GM12878 (cell line): ENCODE measurements around the gene GALNT18. TPM values are rescaled to one million over a fixed set of nuclear protein-coding genes. Genes with fewer than 3 reads are reported as not detected.

ENCODE experiments used
- ATAC-seq: fragments of 200-7000 bp; cut with Tn5 transposase; 3 replicates; pipeline ENCODE4 v1.9.1; 2020; ENCODE audit warnings: mild to moderate bottlenecking, moderate library complexity
- BruUV-seq: library from RNA; stranded (reverse); fragments of 400-500 nt; replicated peaks from 2 replicates; lab custom pipeline; 2021; lab: Mats Ljungman, UMichigan
- CTCF ChIA-PET: fragments of 300-600 bp; sonication (Branson Sonifier 250); formaldehyde crosslinking; extraction: SDS; loops from one replicate; lab custom pipeline; 2021; ENCODE audit warnings: inconsistent platforms; lab: Yijun Ruan, JAX
- POLR2A ChIA-PET: fragments of 350-600 bp; formaldehyde crosslinking; extraction: SDS; loops from one replicate; lab custom pipeline; 2021; ENCODE audit warnings: inconsistent platforms; lab: Charles Lee
- RAD21 ChIA-PET: fragments of 300-600 bp; sonication (Branson Sonifier 250); formaldehyde crosslinking; loops from one replicate; lab custom pipeline; 2023; ENCODE audit warnings: antibody characterized with exemption; ENCODE audit not compliant: unreplicated experiment; lab: Charles Lee
- SMC1A ChIA-PET: fragments of 300-600 bp; sonication (Branson Sonifier 250); formaldehyde crosslinking; loops from one replicate; lab custom pipeline; 2023; ENCODE audit not compliant: unreplicated experiment, uncharacterized antibody; lab: Charles Lee
- DNase-seq: peaks from one replicate; pipeline ENCODE4 v3.0.0-alpha.2; 2011; ENCODE audit warnings: low read depth, low spot score
- FAIRE-seq: peaks from 3 replicates; lab custom pipeline; 2011; peaks lifted over from hg19 to GRCh38; lab: Jason Lieb, UNC
- H2AFZ ChIP-seq: 2 replicates; pipeline ENCODE4 v1.6.0; 2011; ENCODE audit warnings: low read depth, low read length, control low read depth; ENCODE audit not compliant: control insufficient read depth
- H3K27ac ChIP-seq: 2 replicates; pipeline ENCODE4 v1.5.1; 2011; ENCODE audit warnings: control low read depth; ENCODE audit not compliant: control insufficient read depth, insufficient read depth
- H3K27me3 ChIP-seq, 2 experiments: replicated peaks in 1 of 2; 2 replicates each; pipeline versions ENCODE4 v1.6.0 to v1.6.1; 2011; ENCODE audit warnings: low read length in 1 of 2; ENCODE audit not compliant: control insufficient read depth in 2 of 2, insufficient read depth in 2 of 2
- H3K36me3 ChIP-seq, 2 experiments: 2 replicates each; pipeline ENCODE4 v1.5.1; 2011; ENCODE audit warnings: low read length in 1 of 2; ENCODE audit not compliant: control insufficient read depth in 2 of 2, insufficient read depth in 2 of 2
- H3K4me1 ChIP-seq: 2 replicates; pipeline ENCODE4 v1.6.1; 2011; ENCODE audit warnings: mild to moderate bottlenecking, low read length, moderate library complexity, mixed read lengths; ENCODE audit not compliant: control insufficient read depth, insufficient read depth
- H3K4me2 ChIP-seq: 2 replicates; pipeline ENCODE4 v1.6.0; 2011; ENCODE audit warnings: control low read depth; ENCODE audit not compliant: control insufficient read depth, insufficient read depth
- H3K4me3 ChIP-seq: fragments of 200-600 bp; sonication (generic); 2 replicates; pipeline ENCODE4 v1.5.1; 2016
- H3K79me2 ChIP-seq: 2 replicates; pipeline ENCODE4 v1.6.0; 2011; ENCODE audit warnings: low read length; ENCODE audit not compliant: control insufficient read depth, insufficient read depth
- H3K9ac ChIP-seq: 2 replicates; pipeline ENCODE4 v1.8.0; 2011; ENCODE audit warnings: low read length, control low read depth, mixed read lengths; ENCODE audit not compliant: control insufficient read depth, insufficient read depth
- H3K9me3 ChIP-seq: replicated peaks from 3 replicates; pipeline ENCODE4 v1.5.1; 2011; ENCODE audit warnings: mild to moderate bottlenecking, low read length; ENCODE audit not compliant: control insufficient read depth, insufficient read depth
- H4K20me1 ChIP-seq: 2 replicates; pipeline ENCODE4 v1.6.0; 2011; ENCODE audit not compliant: control insufficient read depth, insufficient read depth
- CHD4 ChIP-seq: fragments of 200-600 bp; sonication (generic); IDR thresholded peaks from 2 replicates; pipeline ENCODE4 v1.6.1; 2016; ENCODE audit warnings: mild to moderate bottlenecking
- E2F4 ChIP-seq: IDR thresholded peaks from 2 replicates; pipeline ENCODE4 v1.6.1; 2012; ENCODE audit warnings: low read depth, low read length, improper control_type of control experiment
- HDAC6 ChIP-seq: fragments of 200-600 bp; sonication (generic); IDR thresholded peaks from one replicate; pipeline ENCODE4 v1.8.0; 2017; ENCODE audit warnings: antibody characterized with exemption; ENCODE audit not compliant: unreplicated experiment
- NFYB ChIP-seq: IDR thresholded peaks from 2 replicates; pipeline ENCODE4 v1.6.1; 2011; ENCODE audit warnings: low read depth, mild to moderate bottlenecking, low read length, improper control_type of control experiment, moderate library complexity; ENCODE audit not compliant: insufficient read depth
- NKRF ChIP-seq: fragments of 450-650 bp; conservative IDR thresholded peaks from 2 replicates; pipeline ENCODE4 v1.6.1; 2017; ENCODE audit warnings: mild to moderate bottlenecking, moderate library complexity
- NR2C1 ChIP-seq: fragments of 450-650 bp; IDR thresholded peaks from 2 replicates; pipeline ENCODE4 v1.6.1; 2017; ENCODE audit warnings: antibody characterized with exemption, mild to moderate bottlenecking, moderate library complexity
- NR2C2 ChIP-seq: IDR thresholded peaks from 2 replicates; pipeline ENCODE4 v1.6.1; 2011; ENCODE audit warnings: borderline replicate concordance, low read depth; ENCODE audit not compliant: control insufficient read depth, insufficient read length
- PKNOX1 ChIP-seq: fragments of 450-650 bp; IDR thresholded peaks from 2 replicates; pipeline ENCODE4 v1.6.1; 2016; ENCODE audit warnings: mild to moderate bottlenecking
- RBBP5 ChIP-seq: fragments of 200-600 bp; sonication (generic); conservative IDR thresholded peaks from 2 replicates; pipeline ENCODE4 v1.6.1; 2016
- RELB ChIP-seq: fragments of 450-650 bp; IDR thresholded peaks from 2 replicates; pipeline ENCODE4 v1.6.1; 2017; ENCODE audit warnings: low read depth, mild to moderate bottlenecking, moderate library complexity
- RUNX3 ChIP-seq: IDR thresholded peaks from 2 replicates; pipeline ENCODE4 v1.6.1; 2012; ENCODE audit warnings: low read length, inconsistent platforms
- SKIL ChIP-seq: fragments of 450-650 bp; IDR thresholded peaks from 2 replicates; pipeline ENCODE4 v1.6.1; 2017; ENCODE audit warnings: mild to moderate bottlenecking, low read depth, inconsistent platforms; ENCODE audit not compliant: poor library complexity, severe bottlenecking
- SPI1 ChIP-seq: IDR thresholded peaks from 2 replicates; pipeline ENCODE4 v1.6.1; 2011; ENCODE audit warnings: low read depth, mild to moderate bottlenecking, low read length, moderate library complexity, borderline replicate concordance; ENCODE audit not compliant: insufficient read depth
- TBL1XR1 ChIP-seq: IDR thresholded peaks from 2 replicates; pipeline ENCODE4 v1.6.1; 2012; ENCODE audit warnings: low read depth, low read length, improper control_type of control experiment
- TCF3 ChIP-seq: IDR thresholded peaks from 2 replicates; pipeline ENCODE4 v1.6.1; 2012; ENCODE audit warnings: low read depth, mild to moderate bottlenecking, low read length, borderline replicate concordance; ENCODE audit not compliant: insufficient read depth
- WGBS: methylation state at CpG from one replicate; pipeline ENCODE4 v1.1.6; 2016; ENCODE audit warnings: low lambda C conversion rate; ENCODE audit not compliant: insufficient replicate concordance, insufficient coverage; ENCODE audit errors: missing lambda C conversion rate; 5-methylcytosine and 5-hydroxymethylcytosine counted together
- in situ Hi-C: fragments of 300-500 bp; cut with MboI; formaldehyde crosslinking; loops from 9 replicates; pipeline ENCODE4 v1.14.3; 2018; ENCODE audit warnings: mixed read lengths
- intact Hi-C: fragments of 100-400 bp; cut with micrococcal nuclease; formaldehyde crosslinking; loops from one replicate; pipeline ENCODE4 v1.14.2; 2022; ENCODE audit not compliant: unreplicated experiment
- polyA plus RNA-seq, 11 experiments: library from polyadenylated mRNA; depleted of rRNA in 4 of 11; unstranded in 6 of 11; stranded (reverse) in 5 of 11; fragments of >200 nt; fragmentation: Nextera tagmentation in 4 of 11; fragmentation: Illumina TruSeq in 1 of 11; extraction: Ambion mirVana in 4 of 11; extraction: Trizol in 1 of 11; gene quantifications; 1 replicate in 1 of 11; 2 replicates in 10 of 11; pipeline versions ENCODE4 v1.2.1 to v1.2.3, GENCODE V29; 2011 to 2016; ENCODE audit warnings: inconsistent platforms in 2 of 11, missing spikeins in 2 of 11, low read depth in 1 of 11
- total RNA-seq, 4 experiments: library from RNA; depleted of rRNA in 3 of 4; stranded (reverse); fragments of >200 nt in 3 of 4; fragmentation: Illumina TruSeq in 1 of 4; extraction: Trizol in 1 of 4; gene quantifications; 2 replicates each; pipeline versions ENCODE4 v1.2.1 to v1.2.3, GENCODE V29; 2013 to 2021

The GALNT18 gene
- total and polyA plus RNA-seq, 10 of the 15 experiments (the other 5 are each of a cell fraction or from before 2014, with no cell fraction given): 1.2 to 14.2 (median 6.3) TPM

GRCh38 chr11:11441091-11441490 is 180.7 kb downstream of the GALNT18 start (continued):
- TF ChIP-seq TCF3 (no peak), NR2C2 (no peak), TBL1XR1 (no peak)

GRCh38 chr11:11440144-11440543 is 181.7 kb downstream of the GALNT18 start:
- in situ Hi-C loops (no loop called here), intact Hi-C loops (no loop called here)
- H3K4me2 ChIP-seq: no peak overlapping the region
- SMC1A ChIA-PET: no interaction called here
- no peak overlapping the region for H3K9ac ChIP-seq
- peaks cover 0 to 8% of the 10 kb centered on the region in 2 experiments; a peak in 2 of 4 replicates for H3K36me3 ChIP-seq
- H3K79me2 ChIP-seq: no peaks in the 10 kb centered on the region
- RAD21 ChIA-PET: no interaction called here
- H3K27me3 ChIP-seq: no peaks in the 10 kb centered on the region
- no peak overlapping the region for H3K27ac ChIP-seq
- ATAC-seq (no peak), DNase-seq (no peak), FAIRE-seq (no peak)
- no peaks in the 10 kb centered on the region for H3K9me3 ChIP-seq
- H3K4me3 ChIP-seq: no peak overlapping the region
- no TSS peak for BruUV-seq
- CTCF ChIA-PET: interaction anchor here (0.6 kb wide), 1 partner anchor 227 kb away, joined by 3 read pairs; no protein-coding TSS in a partner anchor
- no peaks in the 10 kb centered on the region for H3K4me1 ChIP-seq
- 54% methylated on average over 6 of the region's 6 CpGs for WGBS
- POLR2A ChIA-PET: no interaction called here
- no peak overlapping the region for H2AFZ ChIP-seq
- H4K20me1 ChIP-seq: no peaks in the 10 kb centered on the region
- TF ChIP-seq RELB (no peak), HDAC6 (no peak), NKRF (no peak), SKIL (no peak), CHD4 (no peak), NFYB (no peak), E2F4 (no peak), RBBP5 (no peak), SPI1 (no peak), PKNOX1 (no peak), NR2C1 (no peak), RUNX3 (no peak)
